GM12874 (cell line): ENCODE data around the gene CACNA2D3.

Experiments used
- TF ChIP-seq, protein P1 (sequence below): IDR thresholded peaks from 2 replicates; pipeline ENCODE4 v1.5.1; 2011; ENCODE audit warnings: low read depth, mild to moderate bottlenecking, control low read depth, low read length, moderate library complexity; ENCODE audit not compliant: insufficient read depth

Gene CACNA2D3

DNA sequence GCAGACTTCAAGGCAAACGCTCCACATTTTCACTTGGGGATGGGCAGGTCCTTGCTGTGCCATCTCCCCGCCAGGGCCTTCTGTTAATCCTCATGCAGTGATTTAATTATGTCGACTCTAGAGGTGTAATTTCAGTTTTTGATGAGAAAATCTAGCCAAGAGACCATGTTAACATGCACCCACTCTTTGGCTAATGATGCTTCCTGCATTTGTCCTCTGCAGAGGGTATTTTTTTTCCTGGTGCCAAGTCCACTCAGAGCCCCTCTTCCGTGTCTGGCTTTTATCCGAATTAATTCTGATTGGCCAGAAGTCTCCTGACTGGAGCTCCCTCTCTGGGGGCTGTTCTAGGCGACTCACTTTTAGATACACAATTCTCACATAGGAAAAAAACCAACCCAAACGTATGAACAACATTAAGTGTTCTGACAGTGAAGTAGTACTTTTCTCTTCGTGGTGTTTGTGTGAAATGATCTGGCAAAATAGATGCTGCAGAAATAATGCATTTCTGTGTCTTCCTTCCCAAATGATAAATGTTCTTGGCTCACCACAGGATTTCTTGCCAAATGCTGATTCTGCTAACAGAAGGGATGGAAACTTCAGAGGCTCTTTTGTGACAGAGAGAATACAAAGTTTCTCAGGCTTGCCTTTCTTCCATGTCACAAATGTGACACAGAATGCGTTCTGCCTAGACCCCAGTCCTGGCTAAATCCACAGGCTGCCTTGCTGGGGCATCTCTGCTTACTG lies 190.0 kb downstream of the CACNA2D3 start:
- TF ChIP-seq, protein P1, sequence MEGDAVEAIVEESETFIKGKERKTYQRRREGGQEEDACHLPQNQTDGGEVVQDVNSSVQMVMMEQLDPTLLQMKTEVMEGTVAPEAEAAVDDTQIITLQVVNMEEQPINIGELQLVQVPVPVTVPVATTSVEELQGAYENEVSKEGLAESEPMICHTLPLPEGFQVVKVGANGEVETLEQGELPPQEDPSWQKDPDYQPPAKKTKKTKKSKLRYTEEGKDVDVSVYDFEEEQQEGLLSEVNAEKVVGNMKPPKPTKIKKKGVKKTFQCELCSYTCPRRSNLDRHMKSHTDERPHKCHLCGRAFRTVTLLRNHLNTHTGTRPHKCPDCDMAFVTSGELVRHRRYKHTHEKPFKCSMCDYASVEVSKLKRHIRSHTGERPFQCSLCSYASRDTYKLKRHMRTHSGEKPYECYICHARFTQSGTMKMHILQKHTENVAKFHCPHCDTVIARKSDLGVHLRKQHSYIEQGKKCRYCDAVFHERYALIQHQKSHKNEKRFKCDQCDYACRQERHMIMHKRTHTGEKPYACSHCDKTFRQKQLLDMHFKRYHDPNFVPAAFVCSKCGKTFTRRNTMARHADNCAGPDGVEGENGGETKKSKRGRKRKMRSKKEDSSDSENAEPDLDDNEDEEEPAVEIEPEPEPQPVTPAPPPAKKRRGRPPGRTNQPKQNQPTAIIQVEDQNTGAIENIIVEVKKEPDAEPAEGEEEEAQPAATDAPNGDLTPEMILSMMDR: no peak

DNA sequence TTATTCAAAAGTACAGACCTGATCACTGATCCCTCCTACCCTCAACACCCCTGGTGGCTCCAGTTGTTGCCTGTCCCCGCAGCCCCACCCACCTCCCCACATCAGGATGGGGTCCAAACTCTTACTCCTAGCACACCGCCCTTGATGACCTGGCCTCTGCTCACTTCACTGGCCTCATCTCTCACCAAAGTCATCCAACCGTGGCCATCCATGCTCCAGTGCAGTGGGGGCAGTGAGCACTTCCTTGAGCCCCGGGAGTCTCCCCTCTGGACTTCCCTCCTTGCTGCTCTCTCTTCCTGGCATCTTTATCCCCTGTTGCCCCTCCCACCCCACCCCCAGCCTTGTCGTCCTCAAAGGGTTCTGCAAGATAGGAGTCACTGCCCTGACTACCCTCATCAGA lies 191.1 kb downstream of the CACNA2D3 start:
- TF ChIP-seq, protein P1: no peak

DNA sequence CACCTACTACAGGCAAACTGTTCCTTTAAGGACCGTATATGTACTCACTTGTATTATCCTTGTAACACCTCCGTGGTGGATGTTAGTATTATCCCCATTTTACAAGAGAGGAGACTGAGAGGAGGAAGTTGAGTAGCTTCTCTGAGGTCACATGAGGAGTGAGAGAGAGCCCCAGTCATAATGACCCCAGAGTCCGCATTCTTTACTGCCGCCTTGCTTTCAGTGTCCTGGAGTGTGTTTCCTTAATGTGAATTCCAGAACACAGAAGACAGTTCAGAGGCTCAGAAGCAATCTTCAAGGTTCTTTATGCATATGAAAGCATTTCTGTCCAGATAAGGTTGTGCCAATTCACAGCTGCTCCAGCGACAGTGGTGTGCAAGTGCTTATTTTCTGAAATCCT lies 199.2 kb downstream of the CACNA2D3 start:
- TF ChIP-seq, protein P1: no peak

DNA sequence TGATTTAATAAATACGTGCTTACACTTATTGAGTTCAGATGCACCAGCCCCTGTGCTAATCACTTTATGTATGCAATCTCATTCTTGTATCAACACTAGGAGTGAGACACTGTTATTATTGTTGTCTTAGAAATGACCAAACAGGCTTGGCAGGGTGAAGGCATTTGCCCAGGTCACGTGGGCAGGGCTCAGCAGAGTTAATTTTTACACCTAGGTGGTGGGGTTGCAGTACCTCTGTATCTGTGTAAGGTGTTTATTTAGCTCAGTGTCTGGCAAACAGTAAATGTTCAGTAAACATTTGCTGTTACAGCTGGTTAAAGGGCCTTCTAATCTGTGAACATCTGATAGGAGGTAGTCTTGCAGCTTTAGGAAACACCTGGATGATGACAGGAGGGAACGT lies 200.0 kb downstream of the CACNA2D3 start:
- TF ChIP-seq, protein P1: no peak

DNA sequence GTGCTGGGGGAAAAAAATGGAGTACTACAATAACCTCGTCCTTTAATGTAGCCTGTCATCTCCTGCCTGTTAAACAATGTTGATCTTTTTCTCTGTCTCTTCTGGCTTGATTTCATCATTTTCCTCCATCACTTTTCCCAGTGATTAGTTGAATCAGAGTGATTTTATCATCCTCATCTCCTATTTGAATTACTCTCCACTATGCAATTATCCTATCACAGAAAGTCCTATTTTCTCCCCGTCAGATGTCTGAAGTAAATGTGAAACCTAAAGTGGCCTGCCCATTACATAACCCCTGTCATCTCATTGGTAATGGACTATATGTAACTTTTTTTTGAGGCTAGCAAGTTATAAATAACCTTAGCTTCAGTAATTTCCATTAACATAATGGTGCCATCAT lies 201.8 kb downstream of the CACNA2D3 start:
- TF ChIP-seq, protein P1: no peak

DNA sequence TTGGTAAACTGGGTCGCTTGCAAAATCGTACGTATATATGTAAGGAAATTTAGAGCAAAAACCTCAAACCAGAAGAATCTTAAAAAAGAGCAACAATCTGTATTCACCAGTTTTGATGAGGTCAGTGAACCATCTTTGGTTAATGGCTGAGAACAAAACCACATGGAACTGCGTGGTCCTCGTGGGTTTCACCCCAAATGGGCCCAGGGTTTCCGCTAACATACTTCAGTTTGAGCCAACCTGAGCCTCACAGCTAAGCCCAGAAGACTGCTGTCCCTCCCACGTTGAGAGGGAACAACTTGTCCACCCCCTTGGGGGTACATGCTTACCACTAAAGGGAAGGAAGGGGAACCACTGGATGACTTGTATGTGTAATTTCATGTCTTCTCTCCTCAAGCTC lies 204.6 kb downstream of the CACNA2D3 start:
- TF ChIP-seq, protein P1: no peak

DNA sequence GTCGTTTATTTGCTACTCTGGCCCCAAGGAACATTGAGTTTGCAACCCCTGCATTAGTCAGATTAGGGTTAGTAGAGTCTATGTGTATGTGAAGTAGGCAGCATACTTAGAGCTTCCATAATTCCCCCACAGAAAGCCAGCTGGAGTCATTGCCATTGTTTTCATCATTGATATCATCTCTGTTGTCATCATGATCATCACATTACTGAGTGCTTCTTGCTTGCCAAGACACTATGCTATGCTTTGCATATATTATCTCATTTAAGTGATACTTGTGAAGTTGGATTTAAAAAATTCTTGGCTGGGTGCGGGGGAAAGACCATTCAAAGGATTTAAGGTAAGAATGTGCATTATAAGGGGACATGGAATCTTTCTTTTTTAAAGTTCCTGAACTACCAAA lies 209.0 kb downstream of the CACNA2D3 start:
- TF ChIP-seq, protein P1: no peak
